Neuronal stem cell (in vitro differentiated cells): Measurements from ENCODE around the gene RIN2.

Experiments used
- DNase-seq: peaks from one replicate; pipeline ENCODE4 v3.0.0-alpha.2; 2013; ENCODE audit warnings: low spot score
- H2AFZ ChIP-seq: one replicate; pipeline ENCODE4 v1.6.1; 2013; ENCODE audit warnings: mild to moderate bottlenecking, low read length, inconsistent platforms
- H2AK5ac ChIP-seq: 2 replicates; pipeline ENCODE4 v1.6.1; 2013; ENCODE audit warnings: low read depth, mild to moderate bottlenecking, inconsistent platforms, low read length, moderate library complexity, mixed read lengths
- H2BK120ac ChIP-seq: 2 replicates; pipeline ENCODE4 v1.6.1; 2013; ENCODE audit warnings: low read depth, mild to moderate bottlenecking, inconsistent platforms, low read length, moderate library complexity, mixed read lengths
- H2BK12ac ChIP-seq: one replicate; pipeline ENCODE4 v1.6.1; 2013; ENCODE audit warnings: low read length, inconsistent platforms
- H2BK15ac ChIP-seq: 2 replicates; pipeline ENCODE4 v1.6.1; 2013; ENCODE audit warnings: mild to moderate bottlenecking, low read length, inconsistent platforms, mixed read lengths
- H2BK5ac ChIP-seq: one replicate; pipeline ENCODE4 v1.6.1; 2013; ENCODE audit warnings: inconsistent platforms, mild to moderate bottlenecking, low read length, moderate library complexity
- H3K14ac ChIP-seq: one replicate; pipeline ENCODE4 v1.6.1; 2013; ENCODE audit warnings: low read length, inconsistent platforms
- H3K18ac ChIP-seq: 2 replicates; pipeline ENCODE4 v1.6.1; 2013; ENCODE audit warnings: low read length, inconsistent platforms
- H3K23ac ChIP-seq: 2 replicates; pipeline ENCODE4 v1.6.1; 2013; ENCODE audit warnings: low read depth, mild to moderate bottlenecking, mixed read lengths, low read length, inconsistent platforms; ENCODE audit not compliant: poor library complexity
- H3K27ac ChIP-seq: replicated peaks from 3 replicates; pipeline ENCODE4 v1.5.1; 2013; ENCODE audit warnings: low read length, inconsistent platforms
- H3K27me3 ChIP-seq, 3 experiments: 2 replicates each; pipeline ENCODE4 v1.6.1; 2013; ENCODE audit warnings: low read length in 3 of 3, mild to moderate bottlenecking in 2 of 3, inconsistent platforms in 1 of 3, low read depth in 1 of 3, mixed read lengths in 1 of 3, moderate library complexity in 1 of 3; ENCODE audit not compliant: control insufficient read depth in 3 of 3, insufficient read depth in 3 of 3
- H3K36me3 ChIP-seq, 2 donors: replicated peaks in 1 of 2; 2 replicates each; pipeline ENCODE4 v1.6.1; 2013; ENCODE audit warnings: low read length in 2 of 2; ENCODE audit not compliant: control insufficient read depth in 2 of 2, insufficient read depth in 2 of 2
- H3K4ac ChIP-seq: 2 replicates; pipeline ENCODE4 v1.6.1; 2013; ENCODE audit warnings: inconsistent platforms, mild to moderate bottlenecking, low read length, moderate library complexity
- H3K4me1 ChIP-seq, 2 donors: 1 replicate in 1 of 2; 2 replicates in 1 of 2; pipeline ENCODE4 v1.6.1; 2013; ENCODE audit warnings: low read length in 2 of 2, low read depth in 1 of 2; ENCODE audit not compliant: control insufficient read depth in 2 of 2, insufficient read depth in 1 of 2
- H3K4me2 ChIP-seq: one replicate; pipeline ENCODE4 v1.6.1; 2013; ENCODE audit warnings: mild to moderate bottlenecking, low read length, inconsistent platforms; ENCODE audit not compliant: insufficient read depth, poor library complexity, severe bottlenecking
- H3K4me3 ChIP-seq, 2 donors: 2 replicates each; pipeline ENCODE4 v1.5.1; 2013; ENCODE audit warnings: low read length in 2 of 2, mild to moderate bottlenecking in 2 of 2, inconsistent platforms in 1 of 2, moderate library complexity in 1 of 2
- H3K79me1 ChIP-seq: one replicate; pipeline ENCODE4 v1.6.1; 2013; ENCODE audit warnings: low read depth, mild to moderate bottlenecking, inconsistent platforms, low read length, moderate library complexity
- H3K9ac ChIP-seq: one replicate; pipeline ENCODE4 v1.6.1; 2013; ENCODE audit warnings: mild to moderate bottlenecking, low read depth, low read length, inconsistent platforms; ENCODE audit not compliant: poor library complexity
- H3K9me3 ChIP-seq, 2 donors: replicated peaks in 1 of 2; 2 replicates each; pipeline versions ENCODE3 to v1.6.1; 2013; ENCODE audit warnings: low read length in 2 of 2, mild to moderate bottlenecking in 2 of 2, inconsistent platforms in 1 of 2, low read depth in 1 of 2, mixed read lengths in 1 of 2, moderate library complexity in 1 of 2; ENCODE audit not compliant: control insufficient read depth in 2 of 2, insufficient read depth in 1 of 2
- H4K8ac ChIP-seq: one replicate; pipeline ENCODE4 v1.6.1; 2013; ENCODE audit warnings: low read depth, mild to moderate bottlenecking, inconsistent platforms, low read length, moderate library complexity
- H4K91ac ChIP-seq: one replicate; pipeline ENCODE4 v1.6.1; 2013; ENCODE audit warnings: low read length, low read depth, mild to moderate bottlenecking, inconsistent platforms; ENCODE audit not compliant: poor library complexity
- WGBS, 2 donors: extraction: QIAGEN DNeasy Blood & Tissue Kit; methylation state at CpG; one replicate each; pipeline ENCODE4 v1.1.7; 2013; ENCODE audit warnings: missing lambda C conversion rate in 2 of 2, mixed read lengths in 1 of 2; ENCODE audit not compliant: insufficient read length in 2 of 2, insufficient replicate concordance in 1 of 2; ENCODE audit errors: extremely low coverage in 2 of 2; 5-methylcytosine and 5-hydroxymethylcytosine counted together

The RIN2 gene

GRCh38 chr20:19757487-19758132 lies 448 bp upstream of the RIN2 start:
- Histone ChIP-seq H3K9me3 (no peaks in the 10 kb centered on the region), H3K27ac (peak overlapping the region; percentile 68), H3K23ac (peak overlapping the region; percentile 73), H3K4me1 (peaks cover 4 to 15% of the 10 kb centered on the region in 2 donors), H4K8ac (no peak overlapping the region), H2AFZ (peak overlapping the region; percentile 96), H2BK5ac (peak overlapping the region; percentile 40), H2BK120ac (peak overlapping the region; percentile 94), H2BK12ac (no peak overlapping the region), H4K91ac (no peak overlapping the region), H2BK15ac (peak overlapping the region; percentile 93), H3K9ac (peak overlapping the region; percentile 64), H3K14ac (no peak overlapping the region), H3K36me3 (no peaks in the 10 kb centered on the region), H3K4ac (no peak overlapping the region), H3K4me2 (peak overlapping the region; percentile 91), H3K4me3 (peak overlapping the region; percentile 84 to 87), H3K79me1 (no peaks in the 10 kb centered on the region), H2AK5ac (peak overlapping the region; percentile 86), H3K18ac (peak overlapping the region; percentile 81), H3K27me3 (no peaks in the 10 kb centered on the region)
- peak; percentile 92 for DNase-seq
- no CpG with 5 or more reads among the region's 45 CpGs for WGBS, 2 donors

- H3K4me3 ChIP-seq = peak overlapping the region; percentile 84 to 87
- peak overlapping the region; percentile 89 for H3K23ac ChIP-seq
- peak; percentile 52 for DNase-seq
- no peaks in the 10 kb centered on the region for H3K79me1 ChIP-seq
- peak overlapping the region; percentile 40 for H2BK5ac ChIP-seq
- H3K18ac ChIP-seq = peak overlapping the region; percentile 93
- peak overlapping the region; percentile 99 for H2BK15ac ChIP-seq
- H3K27ac ChIP-seq = peak overlapping the region; percentile 63
- no peak overlapping the region for H2AK5ac ChIP-seq
- WGBS, 2 donors = no CpG with 5 or more reads among the region's 54 CpGs
- peak overlapping the region; percentile 23 for H3K4ac ChIP-seq
- H3K14ac ChIP-seq = peak overlapping the region; percentile 89
- peak overlapping the region; percentile 84 for H2BK12ac ChIP-seq
- H3K36me3 ChIP-seq = no peaks in the 10 kb centered on the region
- H3K27me3 ChIP-seq = no peaks in the 10 kb centered on the region
- peak overlapping the region; percentile 96 for H2AFZ ChIP-seq
- no peaks in the 10 kb centered on the region for H3K9me3 ChIP-seq
- peak overlapping the region; percentile 93 for H3K9ac ChIP-seq
- H4K8ac ChIP-seq = no peak overlapping the region
- H3K4me1 ChIP-seq = peaks cover 4 to 15% of the 10 kb centered on the region in 2 donors
- H2BK120ac ChIP-seq = peak overlapping the region; percentile 94
- no peak overlapping the region for H4K91ac ChIP-seq
- H3K4me2 ChIP-seq = peak overlapping the region; percentile 91
Observed at GRCh38 chr20:19758501-19759331, 658 bp downstream of the RIN2 start.

- peaks cover 1% of the 10 kb centered on the region for H3K79me1 ChIP-seq
- no peak overlapping the region for H3K4me3 ChIP-seq
- H3K9me3 ChIP-seq = no peaks in the 10 kb centered on the region
- no peak overlapping the region for H4K91ac ChIP-seq
- no peak overlapping the region for H4K8ac ChIP-seq
- H2BK120ac ChIP-seq = no peak overlapping the region
- H3K23ac ChIP-seq = no peak overlapping the region
- WGBS, 2 donors = no CpG with 5 or more reads among the region's 3 CpGs
- H3K27ac ChIP-seq = no peak overlapping the region
- no peak overlapping the region for H2BK5ac ChIP-seq
- no peak overlapping the region for H2AK5ac ChIP-seq
- no peak overlapping the region for H2BK12ac ChIP-seq
- DNase-seq = no peak
- H3K14ac ChIP-seq = no peak overlapping the region
- H2AFZ ChIP-seq = no peak overlapping the region
- H2BK15ac ChIP-seq = no peak overlapping the region
- peaks cover 4 to 15% of the 10 kb centered on the region in 2 donors for H3K4me1 ChIP-seq
- H3K4ac ChIP-seq = no peak overlapping the region
- H3K4me2 ChIP-seq = no peak overlapping the region
- no peak overlapping the region for H3K18ac ChIP-seq
- no peak overlapping the region for H3K9ac ChIP-seq
- H3K36me3 ChIP-seq = no peaks in the 10 kb centered on the region
- H3K27me3 ChIP-seq = no peaks in the 10 kb centered on the region
Observed at GRCh38 chr20:19760371-19760721, 2.3 kb downstream of the RIN2 start.

DNA sequence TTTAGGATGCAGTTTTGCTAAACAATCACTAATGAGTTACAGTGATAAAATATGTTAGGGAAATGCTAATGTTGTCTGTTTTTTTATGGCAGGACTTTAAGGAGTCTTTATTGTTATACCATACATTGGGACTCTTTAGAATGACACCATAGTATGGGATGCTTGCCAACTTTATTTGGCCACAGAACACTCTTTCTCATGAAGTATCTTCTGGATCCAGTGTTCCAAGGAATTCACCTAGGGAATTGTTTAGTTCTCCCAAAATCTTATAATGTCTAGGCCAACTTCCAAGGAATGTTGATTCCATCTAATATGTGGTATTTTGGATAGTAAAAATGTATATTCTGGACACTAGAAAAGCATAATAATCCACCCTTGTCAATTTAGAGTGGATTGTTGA lies 3.3 kb downstream of the RIN2 start:
- H3K23ac ChIP-seq = no peak overlapping the region
- H3K9me3 ChIP-seq = no peaks in the 10 kb centered on the region
- H3K4ac ChIP-seq = no peak overlapping the region
- no peaks in the 10 kb centered on the region for H3K27me3 ChIP-seq
- H3K18ac ChIP-seq = no peak overlapping the region
- DNase-seq = no peak
- H2AK5ac ChIP-seq = no peak overlapping the region
- H2BK15ac ChIP-seq = no peak overlapping the region
- H3K9ac ChIP-seq = no peak overlapping the region
- no peak overlapping the region for H4K91ac ChIP-seq
- H2AFZ ChIP-seq = no peak overlapping the region
- no peak overlapping the region for H3K4me3 ChIP-seq
- no peak overlapping the region for H2BK5ac ChIP-seq
- H3K4me1 ChIP-seq = peaks cover 4 to 15% of the 10 kb centered on the region in 2 donors
- H3K14ac ChIP-seq = no peak overlapping the region
- no peak overlapping the region for H4K8ac ChIP-seq
- H2BK12ac ChIP-seq = no peak overlapping the region
- peaks cover 1% of the 10 kb centered on the region for H3K79me1 ChIP-seq
- no peak overlapping the region for H3K27ac ChIP-seq
- H3K36me3 ChIP-seq = no peaks in the 10 kb centered on the region
- no peak overlapping the region for H3K4me2 ChIP-seq
- H2BK120ac ChIP-seq = no peak overlapping the region
